Mesendoderm (in vitro differentiated cells): ENCODE results near the gene CILP2.
A peak's percentile ranks its signal among the peaks of the same experiment; 100 is the strongest.

Experiments
- DNase-seq: peaks from one replicate; pipeline ENCODE4 v3.0.0; 2013
- H2AK5ac ChIP-seq: 2 replicates; pipeline ENCODE4 v1.6.1; 2013; ENCODE audit warnings: low read length, inconsistent platforms
- H2BK120ac ChIP-seq: 2 replicates; pipeline ENCODE4 v1.6.1; 2013; ENCODE audit warnings: low read depth, mild to moderate bottlenecking, low read length, moderate library complexity, mixed read lengths
- H2BK15ac ChIP-seq: replicated peaks from 2 replicates; pipeline ENCODE4 v1.6.1; 2013; ENCODE audit warnings: low read depth, mild to moderate bottlenecking, moderate library complexity
- H2BK5ac ChIP-seq: 2 replicates; pipeline ENCODE4 v1.6.1; 2013; ENCODE audit warnings: low read length, inconsistent platforms
- H3K18ac ChIP-seq: 2 replicates; pipeline ENCODE4 v1.6.1; 2013; ENCODE audit warnings: mild to moderate bottlenecking, low read length, mixed read lengths
- H3K23ac ChIP-seq: one replicate; pipeline ENCODE4 v1.6.1; 2013; ENCODE audit warnings: low read length
- H3K27ac ChIP-seq: 2 replicates; pipeline ENCODE4 v1.5.1; 2013; ENCODE audit warnings: low read depth, mild to moderate bottlenecking, inconsistent platforms, low read length, moderate library complexity
- H3K27me3 ChIP-seq: 2 replicates; pipeline ENCODE4 v1.6.1; 2013; ENCODE audit warnings: low read length, control low read depth, mild to moderate bottlenecking, inconsistent platforms; ENCODE audit not compliant: insufficient read depth, poor library complexity
- H3K36me3 ChIP-seq: 2 replicates; pipeline ENCODE4 v1.6.1; 2013; ENCODE audit warnings: low read length, inconsistent platforms; ENCODE audit not compliant: control insufficient read depth, insufficient read depth
- H3K4ac ChIP-seq: one replicate; pipeline ENCODE4 v1.6.1; 2013; ENCODE audit warnings: low read depth, mild to moderate bottlenecking, low read length, moderate library complexity
- H3K4me1 ChIP-seq: 2 replicates; pipeline ENCODE4 v1.6.1; 2013; ENCODE audit warnings: low read depth, low read length, inconsistent platforms; ENCODE audit not compliant: control insufficient read depth
- H3K4me2 ChIP-seq: 2 replicates; pipeline ENCODE4 v1.6.1; 2013; ENCODE audit warnings: low read length
- H3K4me3 ChIP-seq: 2 replicates; pipeline ENCODE4 v1.5.1; 2013; ENCODE audit warnings: mild to moderate bottlenecking, low read length
- H3K56ac ChIP-seq: one replicate; pipeline ENCODE4 v1.6.1; 2013; ENCODE audit warnings: low read length
- H3K79me1 ChIP-seq: 2 replicates; pipeline ENCODE4 v1.6.1; 2013; ENCODE audit warnings: low read length, inconsistent platforms
- H3K79me2 ChIP-seq: 2 replicates; pipeline ENCODE4 v1.6.1; 2013; ENCODE audit warnings: mild to moderate bottlenecking, low read length; ENCODE audit not compliant: control insufficient read depth, insufficient read depth
- H3K9ac ChIP-seq: 2 replicates; pipeline ENCODE4 v1.6.1; 2013; ENCODE audit warnings: low read length, inconsistent platforms
- H4K5ac ChIP-seq: one replicate; pipeline ENCODE4 v1.6.1; 2013; ENCODE audit warnings: low read length
- H4K8ac ChIP-seq: one replicate; pipeline ENCODE4 v1.6.1; 2013; ENCODE audit warnings: low read depth, mild to moderate bottlenecking, control low read depth, low read length, moderate library complexity
- WGBS: extraction: QIAGEN DNeasy Blood & Tissue Kit; methylation state at CpG from one replicate; pipeline ENCODE4 v1.1.7; 2013; ENCODE audit warnings: low lambda C conversion rate, missing lambda C conversion rate; ENCODE audit not compliant: insufficient coverage; ENCODE audit errors: extremely low coverage; 5-methylcytosine and 5-hydroxymethylcytosine counted together

Gene CILP2

GRCh38 chr19:19587771-19588170, 49.7 kb downstream of the CILP2 start:
- H3K27me3 ChIP-seq, result no peaks in the 10 kb centered on the region

GRCh38 chr19:19588546-19588945, 50.5 kb downstream of the CILP2 start:
- no peak overlapping the region for H2BK5ac ChIP-seq
- DNase-seq, result no peak
- no peak overlapping the region for H3K4ac ChIP-seq
- no peak overlapping the region for H2AK5ac ChIP-seq
- no peak overlapping the region for H2BK120ac ChIP-seq
- H3K4me3 ChIP-seq, result no peak overlapping the region
- no peak overlapping the region for H3K4me2 ChIP-seq
- no peak overlapping the region for H2BK15ac ChIP-seq
- H3K79me1 ChIP-seq, result no peaks in the 10 kb centered on the region
- H3K18ac ChIP-seq, result no peak overlapping the region
- no peak overlapping the region for H3K56ac ChIP-seq
- H4K5ac ChIP-seq, result no peak overlapping the region
- no CpG with 5 or more reads among the region's 2 CpGs for WGBS
- H4K8ac ChIP-seq, result no peak overlapping the region
- no peak overlapping the region for H3K9ac ChIP-seq
- H3K36me3 ChIP-seq, result no peaks in the 10 kb centered on the region
- H3K27me3 ChIP-seq, result no peaks in the 10 kb centered on the region
- H3K27ac ChIP-seq, result no peak overlapping the region
- H3K79me2 ChIP-seq, result no peaks in the 10 kb centered on the region
- H3K23ac ChIP-seq, result no peak overlapping the region
- H3K4me1 ChIP-seq, result no peaks in the 10 kb centered on the region

More at GRCh38 chr19:19587771-19588170, 49.7 kb downstream of the CILP2 start:
- H3K4me1 ChIP-seq, result no peaks in the 10 kb centered on the region
- H2BK120ac ChIP-seq, result no peak overlapping the region
- no peak overlapping the region for H2BK5ac ChIP-seq
- no peak overlapping the region for H3K4ac ChIP-seq
- H3K56ac ChIP-seq, result no peak overlapping the region
- DNase-seq, result no peak
- no peaks in the 10 kb centered on the region for H3K79me1 ChIP-seq
- H3K27ac ChIP-seq, result no peak overlapping the region
- no peaks in the 10 kb centered on the region for H3K79me2 ChIP-seq
- no peaks in the 10 kb centered on the region for H3K36me3 ChIP-seq
- H3K4me2 ChIP-seq, result no peak overlapping the region
- no peak overlapping the region for H2AK5ac ChIP-seq
- no peak overlapping the region for H3K9ac ChIP-seq
- H3K4me3 ChIP-seq, result no peak overlapping the region
- H3K23ac ChIP-seq, result no peak overlapping the region
- WGBS, result no CpG with 5 or more reads among the region's 5 CpGs
- no peak overlapping the region for H2BK15ac ChIP-seq
- H3K18ac ChIP-seq, result no peak overlapping the region
- no peak overlapping the region for H4K5ac ChIP-seq
- no peak overlapping the region for H4K8ac ChIP-seq

- no peak overlapping the region for H3K18ac ChIP-seq
- no peak overlapping the region for H3K23ac ChIP-seq
- peak; percentile 78 for DNase-seq
- H3K27ac ChIP-seq, result no peak overlapping the region
- H3K79me1 ChIP-seq, result no peaks in the 10 kb centered on the region
- no peak overlapping the region for H2AK5ac ChIP-seq
- no peak overlapping the region for H4K8ac ChIP-seq
- H3K9ac ChIP-seq, result no peak overlapping the region
- peak overlapping the region; percentile 19 for H3K56ac ChIP-seq
- no peaks in the 10 kb centered on the region for H3K79me2 ChIP-seq
- H3K4me1 ChIP-seq, result no peaks in the 10 kb centered on the region
- H2BK120ac ChIP-seq, result no peak overlapping the region
- WGBS, result no CpG with 5 or more reads among the region's 13 CpGs
- H3K4ac ChIP-seq, result no peak overlapping the region
- H3K4me3 ChIP-seq, result no peak overlapping the region
- H3K36me3 ChIP-seq, result no peaks in the 10 kb centered on the region
- no peak overlapping the region for H4K5ac ChIP-seq
- H3K27me3 ChIP-seq, result no peaks in the 10 kb centered on the region
- no peak overlapping the region for H3K4me2 ChIP-seq
- H2BK5ac ChIP-seq, result no peak overlapping the region
- no peak overlapping the region for H2BK15ac ChIP-seq
Observed at GRCh38 chr19:19591133-19591825, 53.2 kb downstream of the CILP2 start.

GRCh38 chr19:19592690-19593089, 54.6 kb downstream of the CILP2 start:
- H3K27ac ChIP-seq, result no peak overlapping the region
- no peaks in the 10 kb centered on the region for H3K4me1 ChIP-seq
- no peak overlapping the region for H3K56ac ChIP-seq
- H2AK5ac ChIP-seq, result no peak overlapping the region
- no peak overlapping the region for H2BK5ac ChIP-seq
- DNase-seq, result no peak
- no peak overlapping the region for H3K4me2 ChIP-seq
- no peak overlapping the region for H4K8ac ChIP-seq
- no peak overlapping the region for H3K4ac ChIP-seq
- H3K4me3 ChIP-seq, result no peak overlapping the region
- no peak overlapping the region for H2BK120ac ChIP-seq
- H4K5ac ChIP-seq, result no peak overlapping the region
- WGBS, result no CpG with 5 or more reads among the region's 10 CpGs
- no peaks in the 10 kb centered on the region for H3K79me1 ChIP-seq
- no peak overlapping the region for H3K18ac ChIP-seq
- no peak overlapping the region for H2BK15ac ChIP-seq
- H3K23ac ChIP-seq, result no peak overlapping the region
- H3K36me3 ChIP-seq, result no peaks in the 10 kb centered on the region
- H3K9ac ChIP-seq, result no peak overlapping the region
- H3K79me2 ChIP-seq, result no peaks in the 10 kb centered on the region
- H3K27me3 ChIP-seq, result no peaks in the 10 kb centered on the region

- H3K4ac ChIP-seq, result no peak overlapping the region
- H4K5ac ChIP-seq, result no peak overlapping the region
- no peak overlapping the region for H3K4me2 ChIP-seq
- H3K36me3 ChIP-seq, result no peaks in the 10 kb centered on the region
- H3K9ac ChIP-seq, result no peak overlapping the region
- no peak overlapping the region for H2BK5ac ChIP-seq
- no peak for DNase-seq
- H3K56ac ChIP-seq, result no peak overlapping the region
- H3K27ac ChIP-seq, result no peak overlapping the region
- H3K27me3 ChIP-seq, result no peaks in the 10 kb centered on the region
- H2AK5ac ChIP-seq, result no peak overlapping the region
- no peak overlapping the region for H2BK15ac ChIP-seq
- H3K4me3 ChIP-seq, result no peak overlapping the region
- H3K4me1 ChIP-seq, result no peaks in the 10 kb centered on the region
- H2BK120ac ChIP-seq, result no peak overlapping the region
- no peaks in the 10 kb centered on the region for H3K79me2 ChIP-seq
- H3K18ac ChIP-seq, result no peak overlapping the region
- H4K8ac ChIP-seq, result no peak overlapping the region
- H3K23ac ChIP-seq, result no peak overlapping the region
- no CpG with 5 or more reads among the region's 4 CpGs for WGBS
- H3K79me1 ChIP-seq, result no peaks in the 10 kb centered on the region
Observed at GRCh38 chr19:19594381-19594780, 56.3 kb downstream of the CILP2 start.

- H3K9ac ChIP-seq, result no peak overlapping the region
- H4K8ac ChIP-seq, result no peak overlapping the region
- H3K79me1 ChIP-seq, result no peaks in the 10 kb centered on the region
- H3K4me2 ChIP-seq, result no peak overlapping the region
- no peak overlapping the region for H3K27ac ChIP-seq
- no peak overlapping the region for H3K4ac ChIP-seq
- no peaks in the 10 kb centered on the region for H3K79me2 ChIP-seq
- no peaks in the 10 kb centered on the region for H3K4me1 ChIP-seq
- H3K4me3 ChIP-seq, result no peak overlapping the region
- H3K23ac ChIP-seq, result no peak overlapping the region
- no peak overlapping the region for H3K56ac ChIP-seq
- no peaks in the 10 kb centered on the region for H3K27me3 ChIP-seq
- WGBS, result no CpG with 5 or more reads among the region's 8 CpGs
- H3K18ac ChIP-seq, result no peak overlapping the region
- no peak overlapping the region for H2AK5ac ChIP-seq
- H2BK15ac ChIP-seq, result no peak overlapping the region
- no peak for DNase-seq
- no peak overlapping the region for H2BK120ac ChIP-seq
- no peaks in the 10 kb centered on the region for H3K36me3 ChIP-seq
- H4K5ac ChIP-seq, result no peak overlapping the region
- no peak overlapping the region for H2BK5ac ChIP-seq
Observed at GRCh38 chr19:19595171-19595701, 57.2 kb downstream of the CILP2 start.
